Mesenchymal stem cell (in vitro differentiated cells and primary cell): ENCODE results near the gene ZNF600.
A peak's percentile ranks its signal among the peaks of the same experiment; 100 is the strongest.
"Not testable (repeated sequence)": the region's sequence is repeated elsewhere in the genome, so short reads cannot be mapped to it uniquely, and the experiment has no call there.

ENCODE experiments used
- DNase-seq: peaks from one replicate; pipeline ENCODE4 v3.0.0-alpha.2; 2013
- H2AFZ ChIP-seq: one replicate; pipeline ENCODE4 v1.6.1; 2013; ENCODE audit warnings: low read depth, mild to moderate bottlenecking, control low read depth, inconsistent platforms, low read length, moderate library complexity
- H2AK5ac ChIP-seq: 2 replicates; pipeline ENCODE4 v1.6.1; 2013; ENCODE audit warnings: low read length, moderate library complexity, mild to moderate bottlenecking, inconsistent platforms; ENCODE audit not compliant: severe bottlenecking
- H2BK120ac ChIP-seq: one replicate; pipeline ENCODE4 v1.6.1; 2013; ENCODE audit warnings: low read depth, mild to moderate bottlenecking, inconsistent platforms, low read length, moderate library complexity
- H2BK12ac ChIP-seq, 2 experiments: one replicate each; pipeline ENCODE4 v1.6.1; 2013; ENCODE audit warnings: inconsistent platforms in 2 of 2, low read length in 2 of 2, mild to moderate bottlenecking in 2 of 2, moderate library complexity in 2 of 2, control low read depth in 1 of 2
- H2BK15ac ChIP-seq: one replicate; pipeline ENCODE4 v1.6.1; 2013; ENCODE audit warnings: mild to moderate bottlenecking, low read depth, inconsistent platforms; ENCODE audit not compliant: poor library complexity, severe bottlenecking
- H2BK5ac ChIP-seq: 2 replicates; pipeline ENCODE4 v1.6.1; 2013; ENCODE audit warnings: low read depth, mild to moderate bottlenecking, low read length, control low read depth, inconsistent platforms; ENCODE audit not compliant: poor library complexity, severe bottlenecking
- H3K14ac ChIP-seq, 2 experiments: one replicate each; pipeline ENCODE4 v1.6.1; 2013; ENCODE audit warnings: inconsistent platforms in 2 of 2, low read length in 2 of 2, control low read depth in 1 of 2, mild to moderate bottlenecking in 1 of 2, moderate library complexity in 1 of 2
- H3K18ac ChIP-seq, 2 experiments: one replicate each; pipeline ENCODE4 v1.6.1; 2013; ENCODE audit warnings: inconsistent platforms in 2 of 2, low read length in 2 of 2, control low read depth in 1 of 2, low read depth in 1 of 2, mild to moderate bottlenecking in 1 of 2
- H3K23ac ChIP-seq, 2 experiments: one replicate each; pipeline ENCODE4 v1.6.1; 2013; ENCODE audit warnings: inconsistent platforms in 2 of 2, low read length in 2 of 2, mild to moderate bottlenecking in 2 of 2, moderate library complexity in 2 of 2, control low read depth in 1 of 2
- H3K27ac ChIP-seq: 2 replicates; pipeline ENCODE4 v1.5.1; 2013; ENCODE audit warnings: mild to moderate bottlenecking, moderate library complexity, low read length, control low read depth, inconsistent platforms; ENCODE audit not compliant: poor library complexity, severe bottlenecking
- H3K27me3 ChIP-seq, 2 experiments: 2 replicates each; pipeline versions ENCODE4 v1.6.1 to v1.7.0; 2013; ENCODE audit warnings: low read length in 2 of 2, mild to moderate bottlenecking in 2 of 2, moderate library complexity in 2 of 2, control low read depth in 1 of 2, inconsistent platforms in 1 of 2; ENCODE audit not compliant: control insufficient read depth in 1 of 2, insufficient read depth in 1 of 2
- H3K36me3 ChIP-seq, 2 experiments: 2 replicates each; pipeline versions ENCODE4 v1.6.1 to v1.7.0; 2013; ENCODE audit warnings: low read length in 2 of 2, control low read depth in 1 of 2, inconsistent platforms in 1 of 2, low read depth in 1 of 2, mild to moderate bottlenecking in 1 of 2; ENCODE audit not compliant: insufficient read depth in 2 of 2, control insufficient read depth in 1 of 2
- H3K4ac ChIP-seq, 2 experiments: one replicate each; pipeline ENCODE4 v1.6.1; 2013; ENCODE audit warnings: inconsistent platforms in 2 of 2, low read length in 2 of 2, mild to moderate bottlenecking in 2 of 2, moderate library complexity in 2 of 2, control low read depth in 1 of 2, low read depth in 1 of 2
- H3K4me1 ChIP-seq: 2 replicates; pipeline ENCODE4 v1.6.1; 2013; ENCODE audit warnings: low read depth, low read length, control low read depth; ENCODE audit not compliant: control insufficient read depth, insufficient read depth
- H3K4me2 ChIP-seq: 2 replicates; pipeline ENCODE4 v1.6.1; 2013; ENCODE audit warnings: low read length, mild to moderate bottlenecking, inconsistent platforms; ENCODE audit not compliant: poor library complexity, severe bottlenecking
- H3K4me3 ChIP-seq, 2 experiments: 2 replicates each; pipeline versions ENCODE4 v1.5.1 to v1.7.0; 2013; ENCODE audit warnings: low read length in 2 of 2, mild to moderate bottlenecking in 2 of 2, control low read depth in 1 of 2, low read depth in 1 of 2; ENCODE audit not compliant: insufficient read depth in 1 of 2
- H3K79me1 ChIP-seq: replicated peaks from 2 replicates; pipeline ENCODE4 v1.6.1; 2013; ENCODE audit warnings: mild to moderate bottlenecking, control low read depth, low read length, inconsistent platforms; ENCODE audit not compliant: poor library complexity, severe bottlenecking
- H3K9ac ChIP-seq: 2 replicates; pipeline ENCODE4 v1.7.0; 2013; ENCODE audit warnings: mild to moderate bottlenecking, low read length, moderate library complexity
- H3K9me3 ChIP-seq: 2 replicates; pipeline ENCODE4 v1.7.0; 2013; ENCODE audit warnings: mild to moderate bottlenecking, low read length; ENCODE audit not compliant: control insufficient read depth
- H4K8ac ChIP-seq: one replicate; pipeline ENCODE4 v1.6.1; 2013; ENCODE audit warnings: inconsistent platforms, mild to moderate bottlenecking, low read length, moderate library complexity
- H4K91ac ChIP-seq: one replicate; pipeline ENCODE4 v1.6.1; 2013; ENCODE audit warnings: mild to moderate bottlenecking, low read length, inconsistent platforms
- WGBS: methylation state at CpG from one replicate; pipeline ENCODE4 v1.1.7; 2013; ENCODE audit warnings: mixed read lengths; 5-methylcytosine and 5-hydroxymethylcytosine counted together

ZNF600 gene

DNA sequence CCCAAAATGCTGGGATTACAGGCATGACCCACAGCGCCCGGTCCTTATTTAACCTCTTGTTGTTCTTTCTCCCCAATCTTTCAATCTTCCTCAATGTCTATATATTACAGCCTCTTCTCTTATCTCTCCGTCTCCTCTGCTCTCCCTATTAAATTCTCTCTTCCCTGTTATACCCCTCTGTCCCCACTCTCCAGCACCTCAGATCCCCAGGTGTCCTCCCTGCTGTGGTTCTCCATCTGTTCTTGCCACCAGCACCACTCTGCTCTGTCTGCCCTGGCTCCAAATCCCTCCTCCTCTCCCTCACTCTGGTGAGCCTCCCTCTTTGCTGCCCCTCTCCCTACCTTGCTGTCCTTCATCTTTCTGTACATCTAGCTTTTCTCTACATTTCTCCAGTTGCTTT, 1.1 kb downstream of the ZNF600 start:
- H4K8ac ChIP-seq: no peak overlapping the region
- H3K14ac ChIP-seq: no peak overlapping the region
- DNase-seq: no peak
- peak overlapping the region in 1 of 2 experiments; percentile 87 for H3K4me3 ChIP-seq
- peak overlapping the region; percentile 89 for H3K9ac ChIP-seq
- H2BK5ac ChIP-seq: no peak overlapping the region
- H3K9me3 ChIP-seq: peaks cover 7% of the 10 kb centered on the region
- no peak overlapping the region for H3K4ac ChIP-seq
- no peak overlapping the region for H2AK5ac ChIP-seq
- H3K36me3 ChIP-seq: peaks cover 4 to 10% of the 10 kb centered on the region in 2 experiments
- no peak overlapping the region for H2BK15ac ChIP-seq
- H3K79me1 ChIP-seq: peaks cover 14% of the 10 kb centered on the region
- H3K23ac ChIP-seq: no peak overlapping the region
- no peak overlapping the region for H3K18ac ChIP-seq
- H3K4me1 ChIP-seq: peaks cover 4% of the 10 kb centered on the region
- WGBS: 96% methylated on average over 3 of the region's 3 CpGs
- no peaks in the 10 kb centered on the region for H3K27me3 ChIP-seq
- no peak overlapping the region for H4K91ac ChIP-seq
- H2BK120ac ChIP-seq: no peak overlapping the region
- H2AFZ ChIP-seq: no peak overlapping the region
- H3K27ac ChIP-seq: no peak overlapping the region
- no peak overlapping the region for H2BK12ac ChIP-seq
- H3K4me2 ChIP-seq: no peak overlapping the region

DNA sequence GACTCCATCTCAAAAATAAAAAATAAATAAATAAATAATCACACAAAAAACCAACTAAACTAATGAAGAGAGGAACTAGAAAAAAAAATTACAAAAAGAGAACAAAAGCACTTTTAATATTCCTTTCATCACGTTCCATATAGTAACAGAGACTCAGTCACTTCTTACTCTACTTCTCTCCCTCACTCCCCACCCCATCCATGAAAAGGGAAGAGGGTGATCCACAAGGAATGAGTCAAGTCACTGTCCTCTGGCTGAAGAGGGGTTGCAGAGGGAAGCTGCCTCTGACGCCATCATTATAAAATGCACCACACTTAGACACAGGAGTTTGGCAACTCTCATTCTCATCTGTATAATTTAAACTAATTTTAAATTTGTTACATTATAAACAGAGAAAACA, 3.7 kb downstream of the ZNF600 start:
- not testable (repeated sequence) for H3K23ac ChIP-seq, H2BK15ac ChIP-seq, H2AFZ ChIP-seq, H3K27me3 ChIP-seq, H3K9ac ChIP-seq, H2BK120ac ChIP-seq, H3K9me3 ChIP-seq, H2AK5ac ChIP-seq, H3K14ac ChIP-seq, DNase-seq, H3K4me2 ChIP-seq, H3K4me1 ChIP-seq, H3K27ac ChIP-seq, H3K4me3 ChIP-seq, H2BK12ac ChIP-seq, H2BK5ac ChIP-seq, H3K4ac ChIP-seq, H4K91ac ChIP-seq, H4K8ac ChIP-seq, H3K18ac ChIP-seq
- Histone ChIP-seq H3K79me1 (peaks cover 18% of the 10 kb centered on the region), H3K36me3 (peaks cover 10 to 20% of the 10 kb centered on the region in 2 experiments)
- no CpG with 5 or more reads among the region's 2 CpGs for WGBS

DNA sequence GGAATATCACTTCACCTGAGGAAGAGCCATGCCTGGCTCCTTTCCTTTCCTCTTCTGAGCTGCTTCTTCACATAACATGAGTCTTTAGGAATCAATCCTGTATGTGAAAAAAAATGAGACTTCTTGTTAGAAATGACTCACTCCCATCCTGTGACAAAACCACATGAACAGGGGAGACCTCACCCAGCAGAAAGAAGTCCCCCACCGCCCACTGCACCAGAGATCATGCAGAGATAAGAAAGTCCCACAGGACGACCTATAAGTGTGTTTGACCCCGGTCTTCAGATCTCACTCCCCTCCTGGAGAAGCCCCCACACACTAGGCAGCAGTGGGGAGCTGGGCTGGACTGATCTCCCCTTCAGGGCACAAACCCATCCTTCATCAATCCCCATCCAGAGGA, 7.8 kb downstream of the ZNF600 start:
- Histone ChIP-seq H4K8ac (no peak overlapping the region), H2BK120ac (no peak overlapping the region), H2AK5ac (no peak overlapping the region), H3K23ac (no peak overlapping the region), H3K4me3 (no peak overlapping the region), H3K4me2 (no peak overlapping the region), H3K9ac (no peak overlapping the region), H2BK5ac (no peak overlapping the region), H3K14ac (no peak overlapping the region), H4K91ac (no peak overlapping the region), H3K27ac (no peak overlapping the region), H3K36me3 (peaks cover 19 to 41% of the 10 kb centered on the region in 2 experiments), H3K9me3 (peaks cover 24% of the 10 kb centered on the region), H2AFZ (no peak overlapping the region), H2BK15ac (no peak overlapping the region), H3K79me1 (peaks cover 11% of the 10 kb centered on the region), H2BK12ac (no peak overlapping the region), H3K27me3 (no peaks in the 10 kb centered on the region), H3K4ac (no peak overlapping the region), H3K4me1 (no peaks in the 10 kb centered on the region), H3K18ac (no peak overlapping the region)
- 78% methylated on average over 3 of the region's 3 CpGs for WGBS
- DNase-seq: no peak

DNA sequence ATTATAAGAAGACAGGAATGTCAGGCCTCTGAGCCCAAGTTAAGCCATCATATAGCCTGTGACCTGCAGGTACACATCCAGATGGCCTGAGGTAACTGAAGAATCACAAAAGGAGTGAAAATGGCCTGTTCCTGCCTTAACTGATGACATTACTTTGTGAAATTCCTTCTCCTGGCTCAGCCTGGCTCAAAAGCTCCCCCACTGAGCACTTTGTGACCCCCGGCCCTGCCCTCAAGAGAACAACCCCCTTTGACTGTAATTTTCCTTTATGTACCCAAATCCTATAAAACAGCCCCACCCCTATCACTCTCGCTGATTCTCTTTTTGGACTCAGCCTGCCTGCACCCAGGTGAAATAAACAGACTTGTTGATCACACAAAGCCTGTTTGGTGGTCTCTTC, 30.1 kb downstream of the ZNF600 start:
- not testable (repeated sequence) for H3K18ac ChIP-seq, H4K8ac ChIP-seq, H3K9me3 ChIP-seq, H3K79me1 ChIP-seq, H3K4me1 ChIP-seq, H4K91ac ChIP-seq, H3K4ac ChIP-seq, H3K9ac ChIP-seq, H3K27me3 ChIP-seq, H2AK5ac ChIP-seq, H3K4me3 ChIP-seq, H3K23ac ChIP-seq, H3K36me3 ChIP-seq, H3K4me2 ChIP-seq, H3K27ac ChIP-seq, H2BK120ac ChIP-seq, H2AFZ ChIP-seq, H2BK12ac ChIP-seq, DNase-seq, H2BK5ac ChIP-seq, H2BK15ac ChIP-seq, H3K14ac ChIP-seq
- WGBS: 39% methylated on average over 2 of the region's 2 CpGs
